ENCODE measurements around the gene KCNN3. TPM values are rescaled to one million over a fixed set of nuclear protein-coding genes. Genes with fewer than 3 reads are reported as not detected.

KCNN3 gene
- total and polyA plus RNA-seq, 4 donors = 0.08 to 4.7 (median 1.8) TPM

GRCh38 chr1:154793685-154794084, 76.4 kb downstream of the KCNN3 start:
- DNase-seq (no peak), ATAC-seq (ENCODE audit: low FRiP score) (no peak)
- Histone ChIP-seq H3K27ac (ENCODE audit: low read depth in 1 of 2, low read length in 2 of 2) (no peak overlapping the region), H3K9me3 (ENCODE audit: control insufficient read depth, low read length) (peaks cover 1% of the 10 kb centered on the region), H3K36me3 (ENCODE audit: control insufficient read depth in 1 of 2, insufficient read depth in 2 of 2, low read length in 1 of 2) (no peaks in the 10 kb centered on the region), H3K4me3 (ENCODE audit: low read length in 2 of 2) (no peak overlapping the region), H3K27me3 (ENCODE audit: control insufficient read depth in 1 of 2, insufficient read depth in 2 of 2, low read length in 1 of 2) (no peaks in the 10 kb centered on the region), H3K4me1 (ENCODE audit: control insufficient read depth in 1 of 2, insufficient read depth in 2 of 2, low read length in 2 of 2) (no peaks in the 10 kb centered on the region)
- intact Hi-C loops (cut with DNase I) = no loop called here
- 86 to 87% methylated on average over 7 of the region's 7 CpGs for WGBS, 2 donors

- no peak overlapping the region for H3K4me3 ChIP-seq (ENCODE audit: low read length in 2 of 2)
- WGBS, 2 donors = 74 to 79% methylated on average over 3 of the region's 3 CpGs
- peaks cover 1% of the 10 kb centered on the region for H3K9me3 ChIP-seq (ENCODE audit: control insufficient read depth, low read length)
- intact Hi-C loops (cut with DNase I) = no loop called here
- ATAC-seq (ENCODE audit: low FRiP score) (no peak), DNase-seq (no peak)
- H3K36me3 ChIP-seq (ENCODE audit: control insufficient read depth in 1 of 2, insufficient read depth in 2 of 2, low read length in 1 of 2) = no peaks in the 10 kb centered on the region
- H3K4me1 ChIP-seq (ENCODE audit: control insufficient read depth in 1 of 2, insufficient read depth in 2 of 2, low read length in 2 of 2) = no peaks in the 10 kb centered on the region
- H3K27me3 ChIP-seq (ENCODE audit: control insufficient read depth in 1 of 2, insufficient read depth in 2 of 2, low read length in 1 of 2) = no peaks in the 10 kb centered on the region
- H3K27ac ChIP-seq (ENCODE audit: low read depth in 1 of 2, low read length in 2 of 2) = no peak overlapping the region
These were observed 77.2 kb downstream of the KCNN3 start for GRCh38 chr1:154792899-154793298.

- H3K36me3 ChIP-seq (ENCODE audit: control insufficient read depth in 1 of 2, insufficient read depth in 2 of 2, low read length in 1 of 2) = no peaks in the 10 kb centered on the region
- DNase-seq (no peak), ATAC-seq (ENCODE audit: low FRiP score) (no peak)
- WGBS, 2 donors = 29 to 33% methylated on average over 13 of the region's 13 CpGs
- H3K4me1 ChIP-seq (ENCODE audit: control insufficient read depth in 1 of 2, insufficient read depth in 2 of 2, low read length in 2 of 2) = no peaks in the 10 kb centered on the region
- H3K27me3 ChIP-seq (ENCODE audit: control insufficient read depth in 1 of 2, insufficient read depth in 2 of 2, low read length in 1 of 2) = no peaks in the 10 kb centered on the region
- intact Hi-C loops (cut with DNase I) = no loop called here
- peaks cover 1% of the 10 kb centered on the region for H3K9me3 ChIP-seq (ENCODE audit: control insufficient read depth, low read length)
- no peak overlapping the region for H3K4me3 ChIP-seq (ENCODE audit: low read length in 2 of 2)
- no peak overlapping the region for H3K27ac ChIP-seq (ENCODE audit: low read depth in 1 of 2, low read length in 2 of 2)
These were observed 78.6 kb downstream of the KCNN3 start for GRCh38 chr1:154791292-154792166.

- intact Hi-C loops (cut with DNase I) = no loop called here
- DNase-seq (peak in 1 of 2 donors; percentile 58), ATAC-seq (ENCODE audit: low FRiP score) (no peak)
- no peaks in the 10 kb centered on the region for H3K36me3 ChIP-seq (ENCODE audit: control insufficient read depth in 1 of 2, insufficient read depth in 2 of 2, low read length in 1 of 2)
- no peak overlapping the region for H3K4me3 ChIP-seq (ENCODE audit: low read length in 2 of 2)
- WGBS, 2 donors = 91% methylated on average over 10 of the region's 10 CpGs
- H3K27me3 ChIP-seq (ENCODE audit: control insufficient read depth in 1 of 2, insufficient read depth in 2 of 2, low read length in 1 of 2) = no peaks in the 10 kb centered on the region
- H3K27ac ChIP-seq (ENCODE audit: low read depth in 1 of 2, low read length in 2 of 2) = no peak overlapping the region
- H3K9me3 ChIP-seq (ENCODE audit: control insufficient read depth, low read length) = no peaks in the 10 kb centered on the region
- no peaks in the 10 kb centered on the region for H3K4me1 ChIP-seq (ENCODE audit: control insufficient read depth in 1 of 2, insufficient read depth in 2 of 2, low read length in 2 of 2)
These were observed 81.2 kb downstream of the KCNN3 start for GRCh38 chr1:154788886-154789285.

- Histone ChIP-seq H3K27ac (ENCODE audit: low read depth in 1 of 2, low read length in 2 of 2) (no peak overlapping the region), H3K4me3 (ENCODE audit: low read length in 2 of 2) (no peak overlapping the region), H3K27me3 (ENCODE audit: control insufficient read depth in 1 of 2, insufficient read depth in 2 of 2, low read length in 1 of 2) (no peaks in the 10 kb centered on the region), H3K4me1 (ENCODE audit: control insufficient read depth in 1 of 2, insufficient read depth in 2 of 2, low read length in 2 of 2) (no peaks in the 10 kb centered on the region), H3K36me3 (ENCODE audit: control insufficient read depth in 1 of 2, insufficient read depth in 2 of 2, low read length in 1 of 2) (no peaks in the 10 kb centered on the region), H3K9me3 (ENCODE audit: control insufficient read depth, low read length) (no peaks in the 10 kb centered on the region)
- 86 to 92% methylated on average over 12 of the region's 12 CpGs for WGBS, 2 donors
- intact Hi-C loops (cut with DNase I) = no loop called here
- DNase-seq = peak in 1 of 2 donors; percentile 33
- ATAC-seq (ENCODE audit: low FRiP score) = no peak
These were observed 81.8 kb downstream of the KCNN3 start for GRCh38 chr1:154788110-154788870.

- Histone ChIP-seq H3K27me3 (ENCODE audit: control insufficient read depth in 1 of 2, insufficient read depth in 2 of 2, low read length in 1 of 2) (no peaks in the 10 kb centered on the region), H3K4me3 (ENCODE audit: low read length in 2 of 2) (no peak overlapping the region), H3K27ac (ENCODE audit: low read depth in 1 of 2, low read length in 2 of 2) (no peak overlapping the region), H3K36me3 (ENCODE audit: control insufficient read depth in 1 of 2, insufficient read depth in 2 of 2, low read length in 1 of 2) (no peaks in the 10 kb centered on the region), H3K9me3 (ENCODE audit: control insufficient read depth, low read length) (no peaks in the 10 kb centered on the region), H3K4me1 (ENCODE audit: control insufficient read depth in 1 of 2, insufficient read depth in 2 of 2, low read length in 2 of 2) (no peaks in the 10 kb centered on the region)
- intact Hi-C loops (cut with DNase I) = no loop called here
- ATAC-seq (ENCODE audit: low FRiP score) (no peak), DNase-seq (peak; percentile 5 to 41)
- WGBS, 2 donors = 92 to 93% methylated on average over 14 of the region's 14 CpGs
These were observed 83.1 kb downstream of the KCNN3 start for GRCh38 chr1:154786804-154787570.

GRCh38 chr1:154784924-154785531, 85.1 kb downstream of the KCNN3 start:
- WGBS, 2 donors = 81 to 84% methylated on average over 2 of the region's 2 CpGs
- Histone ChIP-seq H3K27me3 (ENCODE audit: control insufficient read depth in 1 of 2, insufficient read depth in 2 of 2, low read length in 1 of 2) (no peaks in the 10 kb centered on the region), H3K4me3 (ENCODE audit: low read length in 2 of 2) (no peak overlapping the region), H3K27ac (ENCODE audit: low read depth in 1 of 2, low read length in 2 of 2) (no peak overlapping the region), H3K36me3 (ENCODE audit: control insufficient read depth in 1 of 2, insufficient read depth in 2 of 2, low read length in 1 of 2) (no peaks in the 10 kb centered on the region), H3K9me3 (ENCODE audit: control insufficient read depth, low read length) (no peaks in the 10 kb centered on the region), H3K4me1 (ENCODE audit: control insufficient read depth in 1 of 2, insufficient read depth in 2 of 2, low read length in 2 of 2) (no peaks in the 10 kb centered on the region)
- ATAC-seq (ENCODE audit: low FRiP score) (peak; percentile 46), DNase-seq (peak; percentile 20 to 56)
- intact Hi-C loops (cut with DNase I) = no loop called here

- no peaks in the 10 kb centered on the region for H3K27me3 ChIP-seq (ENCODE audit: control insufficient read depth in 1 of 2, insufficient read depth in 2 of 2, low read length in 1 of 2)
- intact Hi-C loops (cut with DNase I) = no loop called here
- H3K27ac ChIP-seq (ENCODE audit: low read depth in 1 of 2, low read length in 2 of 2) = no peak overlapping the region
These were observed 85.7 kb downstream of the KCNN3 start for GRCh38 chr1:154784416-154784815.

More at GRCh38 chr1:154784416-154784815, 85.7 kb downstream of the KCNN3 start:
- DNase-seq (peak; percentile 11 to 21), ATAC-seq (ENCODE audit: low FRiP score) (no peak)
- 90 to 91% methylated on average over 6 of the region's 6 CpGs for WGBS, 2 donors
- no peaks in the 10 kb centered on the region for H3K36me3 ChIP-seq (ENCODE audit: control insufficient read depth in 1 of 2, insufficient read depth in 2 of 2, low read length in 1 of 2)
- no peak overlapping the region for H3K4me3 ChIP-seq (ENCODE audit: low read length in 2 of 2)
- H3K9me3 ChIP-seq (ENCODE audit: control insufficient read depth, low read length) = no peaks in the 10 kb centered on the region
- no peaks in the 10 kb centered on the region for H3K4me1 ChIP-seq (ENCODE audit: control insufficient read depth in 1 of 2, insufficient read depth in 2 of 2, low read length in 2 of 2)
